ENCODE measurements around the gene PROM2.
"Not testable (repeated sequence)": the region's sequence is repeated elsewhere in the genome, so short reads cannot be mapped to it uniquely, and the experiment has no call there.

Gene PROM2

DNA sequence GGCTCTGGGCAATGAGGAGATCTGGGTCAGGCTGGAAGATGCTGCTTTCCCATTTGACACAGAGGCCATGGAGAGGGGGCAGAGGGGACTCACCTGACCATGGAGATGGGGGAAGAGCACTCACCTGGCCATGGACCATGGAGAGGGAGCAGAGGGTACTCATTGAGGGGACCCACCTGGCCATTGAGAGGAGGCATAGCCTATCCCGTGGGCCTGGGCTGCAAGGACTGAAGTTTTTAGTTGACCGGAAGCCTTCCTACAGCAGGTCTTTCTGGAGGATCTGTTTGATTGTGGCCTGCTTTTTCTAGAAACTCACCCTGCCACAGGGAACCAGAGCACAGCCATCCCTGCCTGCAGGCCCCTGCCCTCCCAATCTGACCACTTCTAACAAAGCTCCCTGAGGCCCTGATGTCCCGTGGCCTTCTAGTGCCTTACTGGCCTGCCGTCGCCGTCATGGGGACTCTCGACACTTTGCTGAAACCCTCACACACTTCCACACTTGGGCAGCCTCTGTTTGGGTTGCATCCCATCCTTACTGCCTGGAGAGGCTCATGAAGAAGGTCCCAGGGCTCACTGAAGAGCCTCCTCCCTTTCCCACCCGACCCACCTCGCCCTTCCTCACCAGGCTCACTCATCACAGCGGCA lies 5.1 kb upstream of the PROM2 start:
- DNase-seq: no peak

GRCh38 chr2:95269745-95270144 lies 4.5 kb upstream of the PROM2 start:
- DNase-seq: not testable (repeated sequence)

DNA sequence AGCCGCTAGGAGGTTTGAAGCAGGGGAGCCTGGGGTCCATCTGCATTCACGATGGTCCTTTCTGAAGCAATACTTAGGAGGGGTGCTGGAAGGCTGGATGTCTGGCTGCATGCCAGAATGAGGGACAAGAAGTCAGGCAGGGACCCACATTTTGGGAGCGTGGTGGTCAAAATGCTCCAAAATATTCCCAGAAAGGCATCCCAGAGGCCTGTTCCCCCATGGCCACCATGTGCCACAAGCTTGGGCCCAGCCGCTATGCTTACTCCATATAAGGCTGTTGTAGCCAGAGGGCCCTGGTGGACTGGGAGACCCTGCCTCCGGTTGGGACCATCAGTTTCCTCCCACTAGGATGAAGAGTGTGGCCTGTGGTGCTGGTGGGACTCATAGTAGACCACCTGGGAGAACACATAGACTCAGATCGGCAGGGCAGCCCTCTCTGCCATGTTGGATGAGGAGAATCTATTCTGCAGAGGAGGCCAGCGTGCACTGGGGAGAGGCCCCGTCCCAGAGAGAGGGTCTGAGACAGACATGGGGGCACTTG lies 3.6 kb upstream of the PROM2 start:
- no peak for DNase-seq

DNA sequence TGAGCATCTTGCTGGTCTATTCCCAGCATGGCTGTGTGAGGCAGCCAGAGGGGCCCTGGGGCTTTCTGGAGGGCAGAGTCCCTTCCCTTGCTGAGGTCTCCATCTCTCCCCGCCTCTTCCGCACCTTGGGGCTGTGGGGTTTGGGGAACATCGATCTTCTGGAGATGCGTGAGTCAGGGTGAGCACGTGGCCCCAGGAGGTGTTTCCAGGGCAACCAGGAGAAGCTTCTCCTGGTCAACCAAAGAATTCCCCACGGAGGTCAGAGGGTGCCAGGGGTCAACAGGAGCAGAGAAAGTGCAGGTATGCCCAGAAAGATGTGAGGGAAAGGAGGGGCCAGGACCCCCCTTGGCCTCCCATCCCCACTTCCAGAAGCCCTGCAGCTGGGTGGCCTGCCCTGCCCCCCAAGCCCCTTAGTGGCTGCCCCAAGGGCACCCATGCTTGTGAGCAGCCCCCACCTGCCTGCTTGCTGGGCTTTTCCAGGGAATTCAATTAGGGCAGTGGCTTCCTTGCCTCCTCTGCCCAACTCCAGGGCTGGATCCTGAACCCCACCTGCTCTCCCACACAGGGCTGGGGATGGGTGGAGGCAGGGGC lies 2.8 kb upstream of the PROM2 start:
- DNase-seq: no peak

DNA sequence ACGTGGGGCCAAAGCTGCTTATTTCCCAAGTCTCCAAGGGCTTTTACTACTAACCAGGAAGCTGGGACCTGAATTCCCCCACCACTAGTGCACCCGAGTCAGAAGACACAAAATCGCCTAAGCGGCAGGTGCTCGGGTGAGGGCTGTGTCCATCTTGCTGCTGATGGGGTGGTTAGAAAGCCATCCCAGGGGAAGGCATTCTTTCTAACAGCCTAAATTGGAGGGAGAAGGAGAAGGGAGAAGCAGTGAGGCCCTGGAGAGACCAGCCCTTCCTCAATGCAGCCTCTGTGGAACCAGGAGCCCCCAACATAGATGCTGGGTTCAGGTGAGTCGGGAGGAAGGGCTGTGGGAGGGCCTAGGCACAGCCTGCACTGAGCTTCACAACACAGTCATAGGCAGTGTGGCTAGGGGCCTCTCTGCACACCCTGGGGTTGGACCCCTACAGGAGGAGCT lies 1.9 kb upstream of the PROM2 start:
- no peak for DNase-seq

DNA sequence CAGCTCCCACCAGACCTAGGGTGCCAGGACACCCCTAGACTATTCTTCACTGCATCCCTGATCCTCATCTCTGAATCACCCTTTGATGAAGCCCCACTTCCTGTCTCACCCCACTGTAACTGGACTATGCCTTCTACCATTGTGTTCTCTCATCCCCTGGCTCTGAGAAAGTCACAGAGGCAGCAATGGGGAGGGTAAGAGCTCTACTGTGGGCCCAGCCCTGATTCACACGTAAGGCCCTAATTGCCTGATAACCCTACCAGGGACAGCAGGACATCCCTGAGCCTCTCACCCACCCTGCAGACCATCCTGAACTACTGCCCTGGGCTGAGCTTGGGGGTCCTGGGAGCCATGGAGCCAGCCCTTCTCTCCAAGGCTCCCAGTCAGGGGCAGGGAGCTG lies 1.5 kb upstream of the PROM2 start:
- no peak for DNase-seq

DNA sequence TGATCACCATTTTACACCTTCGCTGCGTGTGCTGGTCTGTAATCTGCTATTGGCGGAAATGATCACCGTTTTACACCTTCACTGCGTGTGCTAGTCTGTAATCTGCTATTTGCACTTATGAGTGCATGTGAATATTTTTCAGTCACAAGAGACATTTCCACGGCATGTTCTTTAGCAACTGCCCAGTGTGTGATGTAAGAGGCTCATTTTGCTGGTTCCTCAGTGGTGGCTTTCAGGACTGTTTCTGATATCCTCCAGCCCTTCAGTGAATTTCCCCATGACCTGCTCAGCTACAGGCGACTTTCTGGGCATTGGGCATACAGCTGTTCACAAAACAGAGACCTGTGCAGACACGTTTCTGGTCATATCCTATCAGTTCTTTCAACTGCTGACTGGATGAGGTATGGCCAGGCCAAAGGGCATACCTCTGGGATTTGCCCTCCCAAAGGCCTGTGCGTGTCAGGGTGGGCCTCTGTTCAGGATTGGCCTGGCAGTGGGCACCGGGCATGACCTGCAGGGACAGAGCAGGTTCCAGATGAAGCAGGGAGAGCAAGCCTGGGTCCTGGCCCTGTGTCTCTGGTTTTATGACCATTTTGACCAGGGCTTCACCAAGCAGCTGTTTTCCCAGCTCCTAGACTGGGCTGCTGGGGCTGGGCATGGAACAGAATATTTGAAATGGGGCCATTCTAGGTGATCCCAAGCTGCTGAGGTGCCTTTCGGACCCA lies 521 bp upstream of the PROM2 start:
- no peak for DNase-seq

- no peak for DNase-seq
Measured at GRCh38 chr2:95275151-95275515, 884 bp downstream of the PROM2 start.

GRCh38 chr2:95275601-95276243 lies 1.5 kb downstream of the PROM2 start:
- DNase-seq: no peak

- DNase-seq: no peak
Measured at GRCh38 chr2:95276244-95276887, 2.1 kb downstream of the PROM2 start.

DNA sequence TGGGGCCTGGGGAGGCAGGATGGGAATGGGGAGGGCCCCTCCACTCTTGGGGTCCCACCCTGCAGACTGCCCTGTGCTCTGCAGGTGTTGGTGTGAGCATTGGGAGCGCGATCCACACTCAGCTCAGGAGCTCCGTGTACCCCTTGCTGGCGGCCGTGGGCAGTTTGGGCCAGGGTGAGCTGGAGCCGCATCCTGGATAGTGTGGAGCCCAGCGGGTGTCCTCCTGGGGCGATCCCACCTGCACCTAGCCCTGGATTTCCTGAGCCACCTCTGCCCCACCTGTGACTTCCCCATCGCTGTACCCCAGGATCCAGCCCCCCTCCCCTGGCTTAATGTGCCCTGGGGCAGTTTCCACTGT lies 2.6 kb downstream of the PROM2 start:
- no peak for DNase-seq

- no peak for DNase-seq
Measured at GRCh38 chr2:95277246-95277906, 3.1 kb downstream of the PROM2 start.

GRCh38 chr2:95278051-95278471 lies 3.8 kb downstream of the PROM2 start:
- no peak for DNase-seq

DNA sequence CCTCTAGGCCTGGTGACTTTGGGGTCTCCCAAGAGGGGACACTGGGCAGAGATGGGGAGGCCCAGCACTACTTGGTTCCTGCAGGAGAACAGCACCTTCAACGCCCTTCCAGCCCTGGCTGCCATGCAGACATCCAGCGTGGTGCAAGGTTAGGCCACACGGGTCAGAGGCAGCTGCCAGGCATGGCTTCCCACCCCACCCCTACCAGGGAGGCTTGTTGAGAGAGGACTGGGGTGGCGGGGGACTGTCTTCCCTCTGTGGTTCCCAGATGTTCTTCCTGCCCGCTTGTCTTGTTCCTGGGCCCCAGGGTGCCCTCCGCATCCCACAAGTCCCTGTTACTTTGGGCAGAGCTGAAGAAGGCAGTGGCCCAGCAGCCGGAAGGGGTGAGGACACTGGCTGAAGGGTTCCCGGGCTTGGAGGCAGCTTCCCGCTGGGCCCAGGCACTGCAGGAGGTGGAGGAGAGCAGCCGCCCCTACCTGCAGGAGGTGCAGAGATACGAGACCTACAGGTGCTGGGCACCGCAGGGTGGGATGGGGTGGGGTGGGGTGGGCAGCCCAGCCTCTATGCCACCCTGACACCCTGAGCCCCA lies 4.5 kb downstream of the PROM2 start:
- DNase-seq: no peak

- DNase-seq: no peak
Measured at GRCh38 chr2:95279435-95280035, 5.3 kb downstream of the PROM2 start.

DNA sequence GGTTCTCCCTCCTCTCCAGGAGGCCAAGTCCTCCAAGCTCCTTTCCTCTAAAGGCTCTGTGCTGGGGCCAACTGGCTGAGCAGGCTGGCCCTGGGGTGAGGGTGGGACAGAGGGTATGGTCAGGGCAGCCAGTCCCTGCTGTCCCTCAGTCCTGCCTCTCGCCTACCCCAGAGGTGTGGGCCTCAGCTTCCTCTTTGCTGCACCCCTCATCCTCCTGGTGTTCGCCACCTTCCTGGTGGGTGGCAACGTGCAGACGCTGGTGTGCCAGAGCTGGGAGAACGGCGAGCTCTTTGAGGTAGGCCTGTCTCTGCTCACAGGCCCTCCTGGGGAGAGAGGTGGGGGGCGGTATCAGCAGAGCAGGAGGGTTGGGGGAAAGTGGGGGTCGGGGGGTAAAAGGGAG lies 6.8 kb downstream of the PROM2 start:
- DNase-seq: no peak

GRCh38 chr2:95281786-95282185 lies 7.5 kb downstream of the PROM2 start:
- DNase-seq: no peak

GRCh38 chr2:95282458-95282857 lies 8.2 kb downstream of the PROM2 start:
- DNase-seq: no peak

DNA sequence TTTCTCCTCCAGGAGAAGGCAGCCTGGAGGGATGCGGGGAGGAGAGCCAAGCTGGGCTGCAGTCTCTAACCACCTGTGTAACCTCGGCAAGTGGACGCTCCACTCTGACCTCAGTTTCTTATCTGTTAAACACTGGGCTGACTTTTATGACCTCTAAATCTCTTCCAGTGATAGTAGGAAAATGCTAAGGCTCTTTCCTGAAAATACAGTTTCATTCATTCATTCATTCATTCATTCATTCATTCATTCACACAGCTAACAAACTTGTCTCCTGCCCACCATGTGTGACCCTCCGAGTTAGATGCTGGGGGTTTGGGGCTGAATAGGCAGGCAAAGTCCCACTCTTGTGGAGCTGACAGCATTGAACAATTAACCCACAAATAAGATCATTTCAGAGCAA lies 9.3 kb downstream of the PROM2 start:
- no peak for DNase-seq

DNA sequence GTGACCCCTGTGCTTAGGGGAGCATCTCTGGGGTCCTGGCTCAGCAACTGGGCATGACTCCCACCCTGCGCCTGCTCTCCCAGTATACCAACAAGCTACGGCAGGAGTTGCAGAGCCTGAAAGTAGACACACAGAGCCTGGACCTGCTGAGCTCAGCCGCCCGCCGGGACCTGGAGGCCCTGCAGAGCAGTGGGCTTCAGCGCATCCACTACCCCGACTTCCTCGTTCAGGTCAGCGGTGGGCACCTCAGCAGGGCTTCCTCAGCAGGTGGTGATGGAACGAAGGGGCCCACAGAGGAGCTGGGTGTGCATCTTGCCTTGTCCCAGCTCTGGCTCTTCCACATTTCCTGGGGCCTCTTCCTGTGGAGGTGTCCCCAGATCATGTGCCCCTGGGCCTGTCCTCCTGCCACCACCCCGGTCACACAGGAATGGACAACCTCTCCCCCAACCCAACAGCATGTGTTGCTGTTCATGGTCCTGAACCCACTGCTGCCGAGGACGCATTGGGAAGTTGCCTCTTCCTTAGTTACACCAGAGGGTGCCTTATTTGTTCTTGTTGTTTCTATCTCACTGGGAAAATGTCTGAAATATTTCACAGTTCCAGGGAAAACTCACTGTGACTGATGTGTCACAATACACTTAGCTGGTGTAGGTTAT lies 10.8 kb downstream of the PROM2 start:
- DNase-seq: no peak

GRCh38 chr2:95285542-95285932 lies 11.3 kb downstream of the PROM2 start:
- no peak for DNase-seq
